NB4 (cell line): ENCODE measurements around the gene SLC30A7.

Experiments used
- MYC ChIP-seq: IDR thresholded peaks from 2 replicates; pipeline ENCODE4 v1.6.1; 2011; ENCODE audit warnings: low read depth, low read length
- POLR2A ChIP-seq: IDR thresholded peaks from 2 replicates; pipeline ENCODE4 v1.6.1; 2011; ENCODE audit warnings: mild to moderate bottlenecking; ENCODE audit not compliant: insufficient read length; ENCODE audit errors: extremely low read depth
- TF ChIP-seq, protein P1 (sequence below): IDR thresholded peaks from one replicate; pipeline ENCODE4 v1.5.1; 2012; ENCODE audit warnings: low read depth, low read length

DNA sequence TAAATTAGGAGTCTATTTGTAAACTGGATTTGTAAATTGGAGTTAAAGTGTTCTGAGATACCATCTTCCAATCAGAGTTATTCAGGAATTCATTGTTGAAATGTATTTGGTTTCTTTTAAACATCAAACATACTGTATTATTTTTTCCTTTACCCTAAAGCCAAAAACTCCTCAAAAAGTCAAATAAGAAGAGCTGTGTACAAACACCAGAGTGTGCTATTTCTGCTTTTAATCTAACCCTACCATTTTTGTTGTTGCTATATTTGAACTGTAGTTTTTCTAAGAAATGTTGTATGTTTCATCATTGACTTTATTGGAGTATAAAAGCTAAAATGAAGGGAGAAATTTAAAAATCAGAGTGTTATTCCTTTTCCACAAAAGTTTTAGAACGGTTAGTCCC lies 35.8 kb downstream of the SLC30A7 start:
- TF ChIP-seq, protein P1, sequence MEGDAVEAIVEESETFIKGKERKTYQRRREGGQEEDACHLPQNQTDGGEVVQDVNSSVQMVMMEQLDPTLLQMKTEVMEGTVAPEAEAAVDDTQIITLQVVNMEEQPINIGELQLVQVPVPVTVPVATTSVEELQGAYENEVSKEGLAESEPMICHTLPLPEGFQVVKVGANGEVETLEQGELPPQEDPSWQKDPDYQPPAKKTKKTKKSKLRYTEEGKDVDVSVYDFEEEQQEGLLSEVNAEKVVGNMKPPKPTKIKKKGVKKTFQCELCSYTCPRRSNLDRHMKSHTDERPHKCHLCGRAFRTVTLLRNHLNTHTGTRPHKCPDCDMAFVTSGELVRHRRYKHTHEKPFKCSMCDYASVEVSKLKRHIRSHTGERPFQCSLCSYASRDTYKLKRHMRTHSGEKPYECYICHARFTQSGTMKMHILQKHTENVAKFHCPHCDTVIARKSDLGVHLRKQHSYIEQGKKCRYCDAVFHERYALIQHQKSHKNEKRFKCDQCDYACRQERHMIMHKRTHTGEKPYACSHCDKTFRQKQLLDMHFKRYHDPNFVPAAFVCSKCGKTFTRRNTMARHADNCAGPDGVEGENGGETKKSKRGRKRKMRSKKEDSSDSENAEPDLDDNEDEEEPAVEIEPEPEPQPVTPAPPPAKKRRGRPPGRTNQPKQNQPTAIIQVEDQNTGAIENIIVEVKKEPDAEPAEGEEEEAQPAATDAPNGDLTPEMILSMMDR = no peak
- TF ChIP-seq MYC = no peak
- no peak for TF ChIP-seq POLR2A
